ENCODE measurements around the gene SOX8.

GRCh38 chr16:999677-1000076, 18.1 kb downstream of the SOX8 start:
- TF ChIP-seq EP300 (IDR thresholded peaks at IDR 0.05): no peak
- TF ChIP-seq CTCF (IDR thresholded peaks at IDR 0.05): no peak

Measured in sigmoid colon (tissue), 4 donors.